HepG2 (cell line): ENCODE measurements around the gene MARF1. TPM values are rescaled to one million over a fixed set of nuclear protein-coding genes. Genes with fewer than 3 reads are reported as not detected.

Experiments used
- ARNT2 ChIP-seq: sonication (generic); formaldehyde crosslinking; IDR thresholded peaks from 2 replicates; pipeline ENCODE4 v1.8.0; 2022; ENCODE audit warnings: mild to moderate bottlenecking, low read depth, missing genetic modification reagents, moderate library complexity
- JDP2 ChIP-seq: sonication (generic); formaldehyde crosslinking; IDR thresholded peaks from 2 replicates; pipeline ENCODE4 v1.8.1; 2022; ENCODE audit warnings: missing genetic modification reagents, borderline replicate concordance
- MEIS2 ChIP-seq: sonication (generic); formaldehyde crosslinking; IDR thresholded peaks from 2 replicates; pipeline ENCODE4 v1.9.0; 2021; ENCODE audit warnings: mild to moderate bottlenecking, missing genetic modification reagents
- POLR2AphosphoS5 ChIP-seq: IDR thresholded peaks from 2 replicates; pipeline ENCODE4 v1.6.1; 2012; ENCODE audit warnings: low read depth, low read length
- RAD51 ChIP-seq: fragments of 450-650 bp; IDR thresholded peaks from 2 replicates; pipeline ENCODE4 v1.6.1; 2016; ENCODE audit warnings: borderline replicate concordance
- SUZ12 ChIP-seq: fragments of 150-350 bp; IDR thresholded peaks from 2 replicates; pipeline ENCODE4 v1.6.1; 2014; ENCODE audit warnings: low read depth, low read length
- TOPORS ChIP-seq: sonication (generic); formaldehyde crosslinking; IDR thresholded peaks from 2 replicates; pipeline ENCODE4 v1.8.0; 2023; ENCODE audit warnings: mild to moderate bottlenecking, missing genetic modification reagents
- ZNF264 ChIP-seq: sonication (generic); formaldehyde crosslinking; IDR thresholded peaks from 2 replicates; pipeline ENCODE4 v1.4.0; 2020; ENCODE audit warnings: missing genetic modification reagents
- ZNF3 ChIP-seq: IDR thresholded peaks from 2 replicates; pipeline ENCODE4 v1.7.0; 2017; ENCODE audit warnings: inconsistent platforms
- ZNF543 ChIP-seq: sonication (generic); formaldehyde crosslinking; IDR thresholded peaks from 2 replicates; pipeline ENCODE4 v1.4.0; 2020; ENCODE audit warnings: mild to moderate bottlenecking, missing genetic modification reagents
- ZNF678 ChIP-seq: sonication (generic); formaldehyde crosslinking; IDR thresholded peaks from 2 replicates; pipeline ENCODE4 v1.4.0; 2020; ENCODE audit warnings: mild to moderate bottlenecking, missing genetic modification reagents
- ZNF75D ChIP-seq: sonication (generic); formaldehyde crosslinking; IDR thresholded peaks from 2 replicates; pipeline ENCODE4 v1.8.1; 2023; ENCODE audit warnings: missing genetic modification reagents, mild to moderate bottlenecking, borderline replicate concordance
- polyA plus RNA-seq, 8 experiments: library from polyadenylated mRNA; depleted of rRNA in 3 of 8; stranded (reverse) in 7 of 8; unstranded in 1 of 8; fragments of >200 nt; fragmentation: Illumina TruSeq in 4 of 8; extraction: Trizol in 4 of 8; gene quantifications; 2 replicates each; pipeline versions ENCODE4 v1.2.1 to v1.2.3, GENCODE V29; 2011 to 2016; ENCODE audit warnings: low read depth in 4 of 8, missing spikeins in 1 of 8, mixed read lengths in 1 of 8; ENCODE audit not compliant: insufficient read depth in 1 of 8
- total RNA-seq, 5 experiments: library from RNA; depleted of rRNA; stranded (reverse); fragments of >200 nt; fragmentation: Illumina TruSeq; extraction: Trizol; gene quantifications; 2 replicates each; pipeline ENCODE4 v1.2.3, GENCODE V29; 2016; ENCODE audit warnings: low read depth in 1 of 5
- TF ChIP-seq, protein P1 (sequence below): sonication (generic); formaldehyde crosslinking; conservative IDR thresholded peaks from 2 replicates; pipeline ENCODE4 v1.4.0; 2020; ENCODE audit warnings: mild to moderate bottlenecking, missing genetic modification reagents, moderate library complexity
- TF ChIP-seq, protein P2 (sequence below): sonication (generic); formaldehyde crosslinking; conservative IDR thresholded peaks from 2 replicates; pipeline ENCODE4 v1.8.0; 2022; ENCODE audit warnings: mild to moderate bottlenecking, moderate library complexity, missing genetic modification reagents
- TF ChIP-seq, protein P3 (sequence below): sonication (generic); formaldehyde crosslinking; IDR thresholded peaks from 2 replicates; pipeline ENCODE4 v1.8.0; 2022; ENCODE audit warnings: missing genetic modification reagents, mild to moderate bottlenecking, borderline replicate concordance
- TF ChIP-seq, protein P4 (sequence below): sonication (generic); formaldehyde crosslinking; IDR thresholded peaks from 2 replicates; pipeline ENCODE4 v1.4.0; 2020; ENCODE audit warnings: mild to moderate bottlenecking, missing genetic modification reagents
- TF ChIP-seq, protein P5 (sequence below): sonication (generic); formaldehyde crosslinking; IDR thresholded peaks from 2 replicates; pipeline ENCODE4 v1.5.0; 2020; ENCODE audit warnings: mild to moderate bottlenecking, low read depth, missing genetic modification reagents, borderline replicate concordance
- TF ChIP-seq, protein P6 (sequence below): sonication (generic); formaldehyde crosslinking; IDR thresholded peaks from 2 replicates; pipeline ENCODE4 v1.4.0; 2020; ENCODE audit warnings: missing genetic modification reagents

Gene MARF1
- total and polyA plus RNA-seq, 2 of the 13 experiments (the other 11 are each of a cell fraction or from before 2014, with no cell fraction given), result 8.7 to 20.7 TPM

DNA sequence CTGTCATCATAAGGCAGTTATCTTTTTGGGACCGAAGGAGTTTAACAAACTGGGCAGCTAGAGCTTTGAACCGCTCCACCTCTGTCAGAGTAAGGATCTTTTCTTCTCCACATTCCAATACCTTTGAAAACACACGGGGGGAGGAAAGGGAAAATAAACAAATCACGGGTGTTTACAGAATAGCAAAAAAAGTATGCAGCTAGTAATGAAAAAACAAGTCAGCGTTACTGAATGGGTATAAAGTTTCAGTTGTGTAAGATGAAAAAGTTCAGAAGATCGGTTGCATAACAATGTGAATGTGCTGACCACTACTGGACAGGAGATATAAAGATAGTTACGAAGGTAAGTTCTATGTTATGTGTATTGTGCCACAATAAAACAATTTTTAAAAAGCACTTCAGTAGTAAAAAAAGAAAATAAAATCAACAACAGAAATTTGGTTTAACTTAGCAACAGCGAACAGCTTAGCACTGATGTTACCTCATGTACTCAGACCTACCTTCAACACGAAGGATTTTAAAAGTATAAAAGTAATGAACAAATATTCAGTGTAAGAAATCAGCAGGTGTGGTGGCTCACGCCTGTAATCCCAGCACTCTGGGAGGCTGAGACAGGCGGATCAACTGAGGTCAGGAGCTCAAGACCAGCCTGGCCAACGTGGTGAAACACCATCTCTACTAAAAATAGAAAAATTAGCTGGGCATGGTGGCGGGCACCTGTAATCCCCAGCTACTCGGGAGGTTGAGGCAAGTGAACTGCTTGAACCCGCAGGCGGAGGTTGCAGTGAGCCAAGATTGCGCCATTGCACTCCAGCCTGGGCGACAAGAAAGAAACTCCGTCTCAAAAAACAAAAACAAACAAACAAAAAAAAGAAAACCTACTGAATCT is 34.3 kb downstream of the MARF1 start (continued):
- TF ChIP-seq, protein P1, sequence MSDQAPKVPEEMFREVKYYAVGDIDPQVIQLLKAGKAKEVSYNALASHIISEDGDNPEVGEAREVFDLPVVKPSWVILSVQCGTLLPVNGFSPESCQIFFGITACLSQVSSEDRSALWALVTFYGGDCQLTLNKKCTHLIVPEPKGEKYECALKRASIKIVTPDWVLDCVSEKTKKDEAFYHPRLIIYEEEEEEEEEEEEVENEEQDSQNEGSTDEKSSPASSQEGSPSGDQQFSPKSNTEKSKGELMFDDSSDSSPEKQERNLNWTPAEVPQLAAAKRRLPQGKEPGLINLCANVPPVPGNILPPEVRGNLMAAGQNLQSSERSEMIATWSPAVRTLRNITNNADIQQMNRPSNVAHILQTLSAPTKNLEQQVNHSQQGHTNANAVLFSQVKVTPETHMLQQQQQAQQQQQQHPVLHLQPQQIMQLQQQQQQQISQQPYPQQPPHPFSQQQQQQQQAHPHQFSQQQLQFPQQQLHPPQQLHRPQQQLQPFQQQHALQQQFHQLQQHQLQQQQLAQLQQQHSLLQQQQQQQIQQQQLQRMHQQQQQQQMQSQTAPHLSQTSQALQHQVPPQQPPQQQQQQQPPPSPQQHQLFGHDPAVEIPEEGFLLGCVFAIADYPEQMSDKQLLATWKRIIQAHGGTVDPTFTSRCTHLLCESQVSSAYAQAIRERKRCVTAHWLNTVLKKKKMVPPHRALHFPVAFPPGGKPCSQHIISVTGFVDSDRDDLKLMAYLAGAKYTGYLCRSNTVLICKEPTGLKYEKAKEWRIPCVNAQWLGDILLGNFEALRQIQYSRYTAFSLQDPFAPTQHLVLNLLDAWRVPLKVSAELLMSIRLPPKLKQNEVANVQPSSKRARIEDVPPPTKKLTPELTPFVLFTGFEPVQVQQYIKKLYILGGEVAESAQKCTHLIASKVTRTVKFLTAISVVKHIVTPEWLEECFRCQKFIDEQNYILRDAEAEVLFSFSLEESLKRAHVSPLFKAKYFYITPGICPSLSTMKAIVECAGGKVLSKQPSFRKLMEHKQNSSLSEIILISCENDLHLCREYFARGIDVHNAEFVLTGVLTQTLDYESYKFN (CRISPR knock-in tag), result peak; percentile 91
- no peak for TF ChIP-seq RAD51
- peak; percentile 44; the same call in 1 of the 2 replicates for TF ChIP-seq ZNF264
- TF ChIP-seq POLR2AphosphoS5, result no peak
- TF ChIP-seq, protein P2, sequence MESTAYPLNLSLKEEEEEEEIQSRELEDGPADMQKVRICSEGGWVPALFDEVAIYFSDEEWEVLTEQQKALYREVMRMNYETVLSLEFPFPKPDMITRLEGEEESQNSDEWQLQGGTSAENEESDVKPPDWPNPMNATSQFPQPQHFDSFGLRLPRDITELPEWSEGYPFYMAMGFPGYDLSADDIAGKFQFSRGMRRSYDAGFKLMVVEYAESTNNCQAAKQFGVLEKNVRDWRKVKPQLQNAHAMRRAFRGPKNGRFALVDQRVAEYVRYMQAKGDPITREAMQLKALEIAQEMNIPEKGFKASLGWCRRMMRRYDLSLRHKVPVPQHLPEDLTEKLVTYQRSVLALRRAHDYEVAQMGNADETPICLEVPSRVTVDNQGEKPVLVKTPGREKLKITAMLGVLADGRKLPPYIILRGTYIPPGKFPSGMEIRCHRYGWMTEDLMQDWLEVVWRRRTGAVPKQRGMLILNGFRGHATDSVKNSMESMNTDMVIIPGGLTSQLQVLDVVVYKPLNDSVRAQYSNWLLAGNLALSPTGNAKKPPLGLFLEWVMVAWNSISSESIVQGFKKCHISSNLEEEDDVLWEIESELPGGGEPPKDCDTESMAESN, result peak; percentile 64; the same call in 1 of the 2 replicates
- TF ChIP-seq ZNF75D (CRISPR knock-in tag), result no peak
- peak; percentile 57; the same call in 1 of the 2 replicates for TF ChIP-seq MEIS2
- no peak for TF ChIP-seq SUZ12
- TF ChIP-seq TOPORS, result no peak
- no peak for TF ChIP-seq JDP2 (CRISPR knock-in tag)
- peak; percentile 57; the same call in 1 of the 2 replicates for TF ChIP-seq ZNF3
- TF ChIP-seq, protein P3, sequence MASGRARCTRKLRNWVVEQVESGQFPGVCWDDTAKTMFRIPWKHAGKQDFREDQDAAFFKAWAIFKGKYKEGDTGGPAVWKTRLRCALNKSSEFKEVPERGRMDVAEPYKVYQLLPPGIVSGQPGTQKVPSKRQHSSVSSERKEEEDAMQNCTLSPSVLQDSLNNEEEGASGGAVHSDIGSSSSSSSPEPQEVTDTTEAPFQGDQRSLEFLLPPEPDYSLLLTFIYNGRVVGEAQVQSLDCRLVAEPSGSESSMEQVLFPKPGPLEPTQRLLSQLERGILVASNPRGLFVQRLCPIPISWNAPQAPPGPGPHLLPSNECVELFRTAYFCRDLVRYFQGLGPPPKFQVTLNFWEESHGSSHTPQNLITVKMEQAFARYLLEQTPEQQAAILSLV (CRISPR knock-in tag), result no peak
- TF ChIP-seq, protein P4, sequence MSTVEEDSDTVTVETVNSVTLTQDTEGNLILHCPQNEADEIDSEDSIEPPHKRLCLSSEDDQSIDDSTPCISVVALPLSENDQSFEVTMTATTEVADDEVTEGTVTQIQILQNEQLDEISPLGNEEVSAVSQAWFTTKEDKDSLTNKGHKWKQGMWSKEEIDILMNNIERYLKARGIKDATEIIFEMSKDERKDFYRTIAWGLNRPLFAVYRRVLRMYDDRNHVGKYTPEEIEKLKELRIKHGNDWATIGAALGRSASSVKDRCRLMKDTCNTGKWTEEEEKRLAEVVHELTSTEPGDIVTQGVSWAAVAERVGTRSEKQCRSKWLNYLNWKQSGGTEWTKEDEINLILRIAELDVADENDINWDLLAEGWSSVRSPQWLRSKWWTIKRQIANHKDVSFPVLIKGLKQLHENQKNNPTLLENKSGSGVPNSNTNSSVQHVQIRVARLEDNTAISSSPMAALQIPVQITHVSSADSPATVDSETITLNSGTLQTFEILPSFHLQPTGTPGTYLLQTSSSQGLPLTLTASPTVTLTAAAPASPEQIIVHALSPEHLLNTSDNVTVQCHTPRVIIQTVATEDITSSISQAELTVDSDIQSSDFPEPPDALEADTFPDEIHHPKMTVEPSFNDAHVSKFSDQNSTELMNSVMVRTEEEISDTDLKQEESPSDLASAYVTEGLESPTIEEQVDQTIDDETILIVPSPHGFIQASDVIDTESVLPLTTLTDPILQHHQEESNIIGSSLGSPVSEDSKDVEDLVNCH, result no peak
- peak; percentile 48; the same call in 1 of the 2 replicates for TF ChIP-seq ARNT2
- TF ChIP-seq, protein P5, sequence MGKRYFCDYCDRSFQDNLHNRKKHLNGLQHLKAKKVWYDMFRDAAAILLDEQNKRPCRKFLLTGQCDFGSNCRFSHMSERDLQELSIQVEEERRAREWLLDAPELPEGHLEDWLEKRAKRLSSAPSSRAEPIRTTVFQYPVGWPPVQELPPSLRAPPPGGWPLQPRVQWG, result no peak
- TF ChIP-seq ZNF678 (CRISPR knock-in tag), result no peak; the same call in 1 of the 2 replicates
- TF ChIP-seq, protein P6, sequence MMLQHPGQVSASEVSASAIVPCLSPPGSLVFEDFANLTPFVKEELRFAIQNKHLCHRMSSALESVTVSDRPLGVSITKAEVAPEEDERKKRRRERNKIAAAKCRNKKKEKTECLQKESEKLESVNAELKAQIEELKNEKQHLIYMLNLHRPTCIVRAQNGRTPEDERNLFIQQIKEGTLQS, result no peak
- no peak for TF ChIP-seq ZNF543 (CRISPR knock-in tag)
